ENCODE data around the gene SMARCA5.

The SMARCA5 gene

GRCh38 chr4:143513314-143514168 lies at the start of gene SMARCA5:
Gene SMARCA5 (plus strand): TSS chr4:143513702. CDS start chr4:143513925, 223 bp downstream.
- Histone ChIP-seq H3K36me3 (ENCODE audit: control insufficient read depth, insufficient read depth, low read length) (no peaks in the 10 kb centered on the region), H3K4me1 (ENCODE audit: control insufficient read depth, insufficient read depth, low read length) (no peaks in the 10 kb centered on the region), H3K27me3 (ENCODE audit: control insufficient read depth, insufficient read depth, low read length) (no peaks in the 10 kb centered on the region), H3K9ac (ENCODE audit: low read length) (peak within 1 kb of the TSS; percentile 75), H3K4me3 (ENCODE audit: low read length) (peak within 1 kb of the TSS; percentile 75), H3K9me3 (ENCODE audit: control insufficient read depth, low read length) (no peaks in the 10 kb centered on the region)

GRCh38 chr4:143473334-143474126 lies 40.0 kb upstream of the SMARCA5 start:
- Histone ChIP-seq H3K36me3 (ENCODE audit: control insufficient read depth, insufficient read depth, low read length) (no peaks in the 10 kb centered on the region), H3K27me3 (ENCODE audit: control insufficient read depth, insufficient read depth, low read length) (no peaks in the 10 kb centered on the region), H3K4me1 (ENCODE audit: control insufficient read depth, insufficient read depth, low read length) (no peaks in the 10 kb centered on the region), H3K9ac (ENCODE audit: low read length) (no peak overlapping the region), H3K4me3 (ENCODE audit: low read length) (no peak overlapping the region), H3K9me3 (ENCODE audit: control insufficient read depth, low read length) (no peaks in the 10 kb centered on the region)

GRCh38 chr4:143477487-143477886 lies 36.0 kb upstream of the SMARCA5 start:
- H3K4me3 ChIP-seq (ENCODE audit: low read length), result no peak overlapping the region
- H3K9ac ChIP-seq (ENCODE audit: low read length), result no peak overlapping the region
- no peaks in the 10 kb centered on the region for H3K36me3 ChIP-seq (ENCODE audit: control insufficient read depth, insufficient read depth, low read length)
- H3K4me1 ChIP-seq (ENCODE audit: control insufficient read depth, insufficient read depth, low read length), result no peaks in the 10 kb centered on the region
- H3K9me3 ChIP-seq (ENCODE audit: control insufficient read depth, low read length), result no peaks in the 10 kb centered on the region
- no peaks in the 10 kb centered on the region for H3K27me3 ChIP-seq (ENCODE audit: control insufficient read depth, insufficient read depth, low read length)

GRCh38 chr4:143481361-143481760 lies 32.1 kb upstream of the SMARCA5 start:
- Histone ChIP-seq H3K4me3 (ENCODE audit: low read length) (no peak overlapping the region), H3K27me3 (ENCODE audit: control insufficient read depth, insufficient read depth, low read length) (no peaks in the 10 kb centered on the region), H3K9me3 (ENCODE audit: control insufficient read depth, low read length) (no peaks in the 10 kb centered on the region), H3K36me3 (ENCODE audit: control insufficient read depth, insufficient read depth, low read length) (no peaks in the 10 kb centered on the region), H3K4me1 (ENCODE audit: control insufficient read depth, insufficient read depth, low read length) (no peaks in the 10 kb centered on the region), H3K9ac (ENCODE audit: low read length) (no peak overlapping the region)

GRCh38 chr4:143482840-143483239 lies 30.7 kb upstream of the SMARCA5 start:
- Histone ChIP-seq H3K27me3 (ENCODE audit: control insufficient read depth, insufficient read depth, low read length) (no peaks in the 10 kb centered on the region), H3K36me3 (ENCODE audit: control insufficient read depth, insufficient read depth, low read length) (no peaks in the 10 kb centered on the region), H3K4me1 (ENCODE audit: control insufficient read depth, insufficient read depth, low read length) (no peaks in the 10 kb centered on the region), H3K4me3 (ENCODE audit: low read length) (no peak overlapping the region), H3K9me3 (ENCODE audit: control insufficient read depth, low read length) (no peaks in the 10 kb centered on the region), H3K9ac (ENCODE audit: low read length) (no peak overlapping the region)

GRCh38 chr4:143486314-143486713 lies 27.2 kb upstream of the SMARCA5 start:
- Histone ChIP-seq H3K4me3 (ENCODE audit: low read length) (no peak overlapping the region), H3K27me3 (ENCODE audit: control insufficient read depth, insufficient read depth, low read length) (no peaks in the 10 kb centered on the region), H3K4me1 (ENCODE audit: control insufficient read depth, insufficient read depth, low read length) (no peaks in the 10 kb centered on the region), H3K36me3 (ENCODE audit: control insufficient read depth, insufficient read depth, low read length) (no peaks in the 10 kb centered on the region), H3K9me3 (ENCODE audit: control insufficient read depth, low read length) (no peaks in the 10 kb centered on the region), H3K9ac (ENCODE audit: low read length) (no peak overlapping the region)

- Histone ChIP-seq H3K4me1 (ENCODE audit: control insufficient read depth, insufficient read depth, low read length) (no peaks in the 10 kb centered on the region), H3K9ac (ENCODE audit: low read length) (no peak overlapping the region), H3K36me3 (ENCODE audit: control insufficient read depth, insufficient read depth, low read length) (no peaks in the 10 kb centered on the region), H3K27me3 (ENCODE audit: control insufficient read depth, insufficient read depth, low read length) (no peaks in the 10 kb centered on the region), H3K9me3 (ENCODE audit: control insufficient read depth, low read length) (no peaks in the 10 kb centered on the region), H3K4me3 (ENCODE audit: low read length) (no peak overlapping the region)
Measured at GRCh38 chr4:143488687-143489086, 24.8 kb upstream of the SMARCA5 start.

- H3K27me3 ChIP-seq (ENCODE audit: control insufficient read depth, insufficient read depth, low read length), result no peaks in the 10 kb centered on the region
- no peaks in the 10 kb centered on the region for H3K9me3 ChIP-seq (ENCODE audit: control insufficient read depth, low read length)
- no peaks in the 10 kb centered on the region for H3K4me1 ChIP-seq (ENCODE audit: control insufficient read depth, insufficient read depth, low read length)
- no peak overlapping the region for H3K9ac ChIP-seq (ENCODE audit: low read length)
- no peak overlapping the region for H3K4me3 ChIP-seq (ENCODE audit: low read length)
- H3K36me3 ChIP-seq (ENCODE audit: control insufficient read depth, insufficient read depth, low read length), result no peaks in the 10 kb centered on the region
Measured at GRCh38 chr4:143489106-143489505, 24.4 kb upstream of the SMARCA5 start.

- H3K36me3 ChIP-seq (ENCODE audit: control insufficient read depth, insufficient read depth, low read length), result no peaks in the 10 kb centered on the region
- H3K4me3 ChIP-seq (ENCODE audit: low read length), result no peak overlapping the region
- H3K27me3 ChIP-seq (ENCODE audit: control insufficient read depth, insufficient read depth, low read length), result no peaks in the 10 kb centered on the region
- no peaks in the 10 kb centered on the region for H3K9me3 ChIP-seq (ENCODE audit: control insufficient read depth, low read length)
- H3K4me1 ChIP-seq (ENCODE audit: control insufficient read depth, insufficient read depth, low read length), result no peaks in the 10 kb centered on the region
- H3K9ac ChIP-seq (ENCODE audit: low read length), result no peak overlapping the region
Measured at GRCh38 chr4:143498021-143498420, 15.5 kb upstream of the SMARCA5 start.

GRCh38 chr4:143502231-143502630 lies 11.3 kb upstream of the SMARCA5 start:
- Histone ChIP-seq H3K27me3 (ENCODE audit: control insufficient read depth, insufficient read depth, low read length) (no peaks in the 10 kb centered on the region), H3K9ac (ENCODE audit: low read length) (no peak overlapping the region), H3K9me3 (ENCODE audit: control insufficient read depth, low read length) (no peaks in the 10 kb centered on the region), H3K4me1 (ENCODE audit: control insufficient read depth, insufficient read depth, low read length) (no peaks in the 10 kb centered on the region), H3K4me3 (ENCODE audit: low read length) (no peak overlapping the region), H3K36me3 (ENCODE audit: control insufficient read depth, insufficient read depth, low read length) (no peaks in the 10 kb centered on the region)

GRCh38 chr4:143506031-143506430 lies 7.5 kb upstream of the SMARCA5 start:
- Histone ChIP-seq H3K9me3 (ENCODE audit: control insufficient read depth, low read length) (no peaks in the 10 kb centered on the region), H3K27me3 (ENCODE audit: control insufficient read depth, insufficient read depth, low read length) (no peaks in the 10 kb centered on the region), H3K4me1 (ENCODE audit: control insufficient read depth, insufficient read depth, low read length) (no peaks in the 10 kb centered on the region), H3K36me3 (ENCODE audit: control insufficient read depth, insufficient read depth, low read length) (no peaks in the 10 kb centered on the region), H3K9ac (ENCODE audit: low read length) (no peak overlapping the region), H3K4me3 (ENCODE audit: low read length) (no peak overlapping the region)

GRCh38 chr4:143511906-143512305 lies 1.6 kb upstream of the SMARCA5 start:
- no peak overlapping the region for H3K9ac ChIP-seq (ENCODE audit: low read length)
- no peak overlapping the region for H3K4me3 ChIP-seq (ENCODE audit: low read length)
- no peaks in the 10 kb centered on the region for H3K4me1 ChIP-seq (ENCODE audit: control insufficient read depth, insufficient read depth, low read length)
- no peaks in the 10 kb centered on the region for H3K36me3 ChIP-seq (ENCODE audit: control insufficient read depth, insufficient read depth, low read length)
- H3K9me3 ChIP-seq (ENCODE audit: control insufficient read depth, low read length), result no peaks in the 10 kb centered on the region
- no peaks in the 10 kb centered on the region for H3K27me3 ChIP-seq (ENCODE audit: control insufficient read depth, insufficient read depth, low read length)

All from mucosa of stomach (tissue), 1 donor.